Measurements from ENCODE around the gene SAA1.
"Not testable (repeated sequence)": the region's sequence is repeated elsewhere in the genome, so short reads cannot be mapped to it uniquely, and the experiment has no call there.

Gene SAA1

DNA sequence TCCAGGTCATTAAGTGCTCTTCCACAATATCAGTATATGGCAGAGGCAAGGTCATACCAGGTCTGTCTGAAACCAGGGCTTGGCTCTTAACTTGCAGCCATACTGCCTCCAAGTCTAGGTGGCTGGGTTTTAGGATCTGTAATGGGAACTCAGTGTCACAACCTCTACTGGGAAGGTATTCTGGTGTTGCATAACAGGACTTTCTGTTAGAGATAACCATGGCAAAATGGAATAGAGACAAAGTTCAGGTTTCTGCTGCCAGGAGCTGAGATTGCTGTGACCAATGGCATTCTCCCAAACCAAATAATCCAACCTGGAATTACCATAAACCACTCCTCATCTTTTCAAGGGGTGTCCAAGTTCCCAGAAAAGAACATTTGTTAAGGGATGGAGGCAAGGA, 6.8 kb upstream of the SAA1 start:
- DNase-seq (ENCODE audit: low spot score) = no peak

DNA sequence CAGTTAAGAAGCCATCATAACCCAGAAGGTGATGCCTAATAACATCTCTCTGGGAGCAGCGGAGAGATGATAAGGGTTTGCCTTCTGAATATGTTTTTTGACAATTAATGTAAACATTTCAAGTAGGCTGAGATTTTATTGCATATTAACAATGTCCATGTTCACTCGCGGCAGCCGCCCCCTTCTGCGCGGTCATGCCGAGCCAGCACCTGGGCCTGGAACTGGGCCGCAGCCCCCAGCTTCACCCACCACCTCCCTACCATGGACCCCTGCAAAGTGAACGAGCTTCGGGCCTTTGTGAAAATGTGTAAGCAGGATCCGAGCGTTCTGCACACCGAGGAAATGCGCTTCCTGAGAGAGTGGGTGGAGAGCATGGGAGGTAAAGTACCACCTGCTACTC, 4.3 kb upstream of the SAA1 start:
- no peak for DNase-seq (ENCODE audit: low spot score)

DNA sequence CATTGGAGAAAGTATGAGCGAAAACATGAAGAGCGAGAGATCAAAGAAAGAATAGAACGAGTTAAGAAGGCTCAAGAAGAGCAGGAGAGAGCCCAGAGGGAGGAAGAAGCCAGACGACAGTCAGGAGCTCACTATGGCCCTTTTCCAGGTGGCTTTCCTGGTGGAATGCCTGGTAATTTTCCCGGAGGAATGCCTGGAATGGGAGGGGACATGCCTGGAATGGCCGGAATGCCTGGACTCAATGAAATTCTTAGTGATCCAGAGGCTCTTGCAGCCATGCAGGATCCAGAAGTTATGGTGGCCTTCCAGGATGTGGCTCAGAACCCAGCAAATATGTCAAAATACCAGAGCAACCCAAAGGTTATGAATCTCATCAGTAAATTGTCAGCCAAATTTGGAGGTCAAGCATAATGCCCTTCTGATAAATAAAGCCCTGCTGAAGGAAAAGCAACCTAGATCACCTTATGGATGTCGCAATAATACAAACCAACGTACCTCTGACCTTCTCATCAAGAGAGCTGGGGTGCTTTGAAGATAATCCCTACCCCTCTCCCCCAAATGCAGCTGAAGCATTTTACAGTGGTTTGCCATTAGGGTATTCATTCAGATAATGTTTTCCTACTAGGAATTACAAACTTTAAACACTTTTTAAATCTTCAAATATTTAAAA, 3.2 kb upstream of the SAA1 start:
- not testable (repeated sequence) for DNase-seq (ENCODE audit: low spot score)

DNA sequence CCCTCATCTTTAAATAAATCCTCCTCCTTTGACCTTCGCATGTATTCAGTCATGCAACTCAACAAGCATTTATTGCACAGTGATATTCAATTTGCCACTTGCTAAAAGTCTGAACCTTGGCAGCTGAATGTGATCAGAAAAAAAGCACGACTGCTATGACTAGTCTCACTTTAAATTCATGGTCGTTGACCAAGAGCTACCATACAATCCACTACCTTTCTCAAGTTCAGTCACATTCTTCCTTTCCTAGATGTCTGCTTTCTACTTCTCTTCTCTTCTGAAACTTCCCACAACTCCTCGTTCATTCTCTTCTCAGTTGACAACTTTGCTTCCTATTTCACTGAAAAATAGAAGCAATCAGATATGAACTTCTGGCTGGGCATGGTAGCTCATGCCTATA, 2.0 kb upstream of the SAA1 start:
- DNase-seq (ENCODE audit: low spot score) = no peak

DNA sequence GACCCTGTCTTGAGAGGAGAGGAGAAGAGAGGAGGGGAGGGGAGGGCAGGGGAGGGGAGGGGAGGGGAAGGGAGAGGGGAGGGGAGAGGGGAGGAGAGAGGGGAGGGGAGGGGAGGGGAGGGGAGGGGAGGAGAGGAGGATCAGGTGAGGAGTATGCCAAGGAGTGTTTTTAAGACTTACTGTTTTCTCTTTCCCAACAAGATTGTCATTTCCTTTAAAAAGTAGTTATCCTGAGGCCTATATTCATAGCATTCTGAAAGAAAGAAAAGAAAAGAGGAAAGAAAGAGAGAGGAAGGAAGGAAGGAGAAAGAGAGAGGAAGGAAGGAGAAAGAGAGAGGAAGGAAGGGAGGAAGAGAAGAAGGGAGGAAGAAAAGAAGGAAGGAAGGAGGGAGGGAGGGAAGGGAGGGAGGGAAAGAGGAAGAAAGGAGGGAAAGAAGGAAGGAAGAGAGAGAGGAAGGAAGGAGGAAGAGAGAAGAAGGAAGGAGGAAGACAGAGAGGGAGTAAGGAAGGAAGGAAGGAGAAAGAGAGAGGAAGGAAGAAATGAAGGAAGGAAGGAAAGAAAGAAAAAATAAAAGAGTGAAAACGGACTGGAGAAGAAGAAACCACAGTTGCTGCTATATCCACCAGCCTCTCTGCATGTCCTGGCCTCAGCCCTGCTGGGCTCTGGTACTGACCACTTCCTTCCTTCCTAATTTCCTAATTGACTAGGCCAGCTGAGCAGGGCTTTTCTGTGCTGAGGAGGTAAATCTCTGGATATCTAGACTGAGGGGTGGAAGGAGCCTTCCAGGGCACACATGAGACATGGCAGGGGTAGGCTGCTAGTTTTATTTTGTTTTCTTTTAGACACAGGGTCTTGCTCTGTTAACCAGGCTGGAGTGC, 1.1 kb upstream of the SAA1 start:
- no peak for DNase-seq (ENCODE audit: low spot score)

DNA sequence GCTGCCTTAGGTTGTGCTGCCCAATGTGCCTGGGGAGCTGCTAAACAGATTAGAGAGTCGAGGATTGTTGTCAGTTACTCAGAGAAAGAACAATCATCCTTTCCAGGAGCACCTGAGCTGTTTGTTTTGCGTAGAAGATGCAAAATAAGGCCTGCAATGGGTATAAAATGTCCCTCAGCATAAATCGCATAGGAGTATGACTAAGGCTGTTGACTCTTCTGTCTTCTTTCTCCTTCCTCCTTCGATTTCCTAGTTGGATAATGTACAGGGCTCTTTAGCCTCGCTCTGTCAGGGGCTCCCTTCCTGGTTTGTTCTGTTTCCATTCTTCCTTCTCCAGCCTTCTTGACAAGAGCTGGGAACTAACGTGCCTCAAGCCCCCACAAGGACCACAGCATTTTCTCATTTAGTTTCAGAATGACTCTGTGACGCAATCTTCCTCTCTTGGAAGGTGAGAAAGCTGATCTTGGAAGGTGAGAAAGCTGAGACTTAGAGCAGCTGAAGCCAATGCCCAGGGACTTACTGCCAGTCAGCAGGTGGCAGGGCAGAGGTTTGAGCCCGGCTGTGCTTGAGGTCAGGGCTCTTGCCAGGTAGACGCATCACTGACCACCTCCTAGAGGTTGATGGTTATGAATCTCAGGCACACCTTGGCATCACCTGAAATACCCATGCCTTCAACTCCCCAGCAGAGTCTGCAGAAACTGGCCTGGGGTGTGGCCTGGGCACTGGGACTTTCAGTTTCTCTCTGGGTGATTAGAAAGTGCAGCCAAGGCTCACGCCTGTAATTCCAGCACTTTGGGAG, 1.5 kb downstream of the SAA1 start:
- DNase-seq (ENCODE audit: low spot score) = not testable (repeated sequence)

DNA sequence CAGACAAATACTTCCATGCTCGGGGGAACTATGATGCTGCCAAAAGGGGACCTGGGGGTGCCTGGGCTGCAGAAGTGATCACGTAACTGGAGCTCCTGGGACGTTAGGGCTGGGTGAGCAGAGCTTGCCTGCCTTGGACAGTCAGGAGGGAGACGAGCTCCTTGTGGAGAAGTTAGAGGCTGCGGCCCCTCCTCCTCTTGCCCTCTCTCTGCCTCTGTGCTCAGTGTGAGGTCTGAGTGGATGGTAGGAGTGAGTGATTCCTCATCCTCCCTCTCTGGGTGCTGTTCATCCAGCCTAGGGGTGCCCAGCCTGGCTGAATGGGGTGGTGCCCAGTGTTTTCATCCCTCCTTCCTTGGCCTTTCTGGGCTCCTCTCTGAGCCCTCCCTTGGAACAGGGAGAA, 3.2 kb downstream of the SAA1 start:
- DNase-seq (ENCODE audit: low spot score) = not testable (repeated sequence)

DNA sequence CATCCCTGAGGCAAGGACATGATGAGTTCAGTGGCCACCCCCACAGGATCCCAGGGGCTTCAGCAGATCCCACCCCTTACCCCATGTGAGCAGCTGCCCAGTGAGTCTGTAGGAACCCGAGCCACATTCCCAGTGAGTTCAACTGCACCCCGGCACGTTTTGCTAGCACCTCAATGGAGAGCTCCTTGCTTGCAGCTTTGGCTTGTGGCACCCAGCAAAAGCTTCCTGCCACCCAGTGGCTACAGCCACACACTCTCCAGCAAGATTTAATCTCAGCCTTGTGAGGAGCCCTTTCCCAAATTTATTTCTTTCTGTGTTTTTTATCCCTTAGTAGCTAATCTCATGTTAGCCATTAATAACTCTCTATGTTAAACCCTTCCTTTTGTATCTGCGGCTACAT, 4.0 kb downstream of the SAA1 start:
- no peak for DNase-seq (ENCODE audit: low spot score)

DNA sequence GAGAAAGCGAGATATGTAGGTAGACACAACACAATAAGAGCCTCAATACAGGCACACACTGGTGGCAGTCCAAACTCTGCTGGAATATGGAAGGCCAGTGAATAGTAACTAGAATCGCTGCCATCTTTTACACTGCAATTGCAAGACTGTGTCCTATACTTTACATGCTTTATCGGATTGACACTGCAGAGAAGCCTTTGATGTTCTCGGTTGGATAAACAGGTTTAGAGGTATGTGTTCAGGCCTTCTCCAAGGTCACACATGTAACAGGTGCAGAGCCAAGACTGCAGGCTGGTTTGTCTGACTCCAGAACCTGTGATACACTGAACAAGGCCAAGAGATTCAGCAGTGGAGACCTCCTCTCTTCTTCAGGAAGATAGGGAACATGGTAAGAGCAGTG, 5.1 kb downstream of the SAA1 start:
- DNase-seq (ENCODE audit: low spot score) = no peak

DNA sequence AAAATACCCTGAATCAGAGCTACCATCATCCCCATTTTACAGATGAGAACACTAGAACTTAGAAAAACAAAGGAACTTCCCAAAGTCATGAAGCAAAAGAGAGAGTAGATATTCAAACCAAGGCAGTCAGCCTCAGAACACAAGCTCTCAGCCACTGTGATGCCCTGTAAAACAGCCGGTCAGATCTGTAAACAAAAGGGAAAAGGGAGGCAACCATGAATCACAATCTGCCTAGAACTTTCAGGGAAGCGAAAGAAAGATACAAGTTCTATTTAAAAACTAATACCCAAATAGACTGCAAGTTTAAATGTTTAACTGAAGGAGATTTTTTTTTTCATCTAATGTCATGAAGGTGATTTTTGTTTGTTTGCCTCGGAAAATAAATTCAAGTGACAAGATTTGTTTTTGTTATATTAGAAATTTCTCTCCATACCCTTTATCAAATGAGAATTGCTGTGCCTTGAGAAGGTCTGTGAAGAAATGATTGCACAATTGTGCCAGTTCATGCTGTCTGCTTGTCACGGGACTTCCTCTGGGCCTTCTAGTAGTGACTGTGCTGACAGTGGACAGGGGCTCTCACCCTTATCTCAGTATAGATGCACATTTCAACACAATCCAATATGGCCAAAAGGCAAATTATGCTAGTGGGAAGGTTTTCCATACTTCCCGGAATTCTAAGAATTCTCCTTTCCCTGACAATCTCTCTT, 11.7 kb downstream of the SAA1 start:
- DNase-seq (ENCODE audit: low spot score) = peak; percentile 22

DNA sequence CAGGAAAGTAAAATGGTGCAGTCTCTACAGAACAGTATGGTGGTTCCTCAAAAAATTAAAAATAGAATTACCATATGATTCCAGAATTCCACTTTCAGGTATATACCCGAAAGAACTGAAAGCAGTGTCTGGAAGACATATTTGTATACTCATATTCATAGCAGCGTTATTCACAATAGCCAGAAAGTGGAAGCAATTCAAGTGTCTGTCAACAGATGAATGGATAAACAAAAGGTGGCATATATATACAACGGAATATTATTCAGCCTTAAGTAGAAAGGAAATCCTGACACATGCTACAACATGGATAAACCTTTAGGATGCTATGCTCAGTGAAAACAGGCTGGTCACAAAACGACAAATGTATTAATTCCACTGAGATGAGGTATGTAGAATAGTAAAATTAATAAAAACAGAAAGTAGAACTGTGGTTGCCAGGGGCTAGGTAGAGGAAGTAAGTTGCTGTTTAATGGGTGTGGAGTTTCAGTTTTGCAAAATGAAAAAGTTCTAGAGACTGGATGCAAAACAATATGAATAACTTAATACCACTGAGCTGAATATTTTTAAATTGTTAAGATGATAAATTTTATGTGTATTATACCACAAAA, 14.5 kb downstream of the SAA1 start:
- no peak for DNase-seq (ENCODE audit: low spot score)

DNA sequence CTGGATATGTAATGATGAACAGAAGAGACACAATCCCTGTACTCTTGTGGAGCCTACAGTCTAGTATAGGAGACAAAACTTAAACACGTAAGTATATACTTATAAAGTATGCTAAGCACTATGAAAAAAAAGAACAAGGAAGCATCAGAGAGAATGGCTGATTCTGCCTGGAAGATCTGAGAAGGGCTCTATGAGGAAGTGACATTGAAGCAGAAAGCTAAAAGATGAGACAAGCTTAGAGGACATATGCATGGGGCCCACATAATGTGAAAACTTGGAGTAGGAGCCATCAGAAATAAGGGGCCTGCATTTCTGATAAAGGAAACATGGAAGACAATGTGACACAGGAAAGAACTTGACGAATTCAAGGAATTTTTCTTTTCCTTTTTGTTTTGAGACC, 16.6 kb downstream of the SAA1 start:
- DNase-seq (ENCODE audit: low spot score) = no peak

DNA sequence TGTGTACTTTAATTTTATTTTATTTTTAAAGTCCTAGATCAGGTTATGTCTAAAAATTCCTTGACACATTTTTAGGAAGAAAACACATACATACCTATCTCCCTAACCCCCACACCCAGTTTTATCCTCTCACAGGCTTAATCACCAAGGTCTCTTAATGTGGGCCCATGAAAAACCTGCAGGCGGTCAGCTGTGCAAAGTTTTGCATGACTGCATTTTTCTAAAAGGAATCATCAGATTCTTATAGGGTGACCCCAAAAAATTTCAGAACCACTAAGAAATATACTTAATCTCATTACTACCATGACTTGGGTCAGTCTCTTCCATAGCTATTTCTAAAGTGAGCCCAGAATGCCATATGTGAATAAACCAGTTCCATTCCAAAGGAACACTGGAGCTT, 19.8 kb downstream of the SAA1 start:
- DNase-seq (ENCODE audit: low spot score) = no peak

DNA sequence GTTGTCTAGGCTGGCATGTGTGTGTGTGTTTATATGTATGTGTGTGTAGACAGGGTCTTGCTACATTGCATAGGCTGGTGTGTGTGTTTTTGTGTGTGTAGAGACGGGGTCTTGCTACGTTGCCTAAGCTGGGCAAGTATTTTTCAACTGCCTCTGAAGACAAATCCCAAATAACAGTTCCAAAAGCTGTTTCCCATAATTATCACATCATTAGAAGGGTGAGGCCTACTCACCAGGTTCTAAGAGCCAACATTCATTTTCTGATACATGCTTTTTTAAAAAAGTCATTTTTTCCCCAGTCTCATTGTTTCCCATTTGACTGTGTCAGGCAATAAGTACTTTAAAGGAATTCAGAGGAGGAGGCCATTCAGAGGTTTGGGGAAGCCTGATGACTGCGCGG, 22.8 kb downstream of the SAA1 start:
- no peak for DNase-seq (ENCODE audit: low spot score)

DNA sequence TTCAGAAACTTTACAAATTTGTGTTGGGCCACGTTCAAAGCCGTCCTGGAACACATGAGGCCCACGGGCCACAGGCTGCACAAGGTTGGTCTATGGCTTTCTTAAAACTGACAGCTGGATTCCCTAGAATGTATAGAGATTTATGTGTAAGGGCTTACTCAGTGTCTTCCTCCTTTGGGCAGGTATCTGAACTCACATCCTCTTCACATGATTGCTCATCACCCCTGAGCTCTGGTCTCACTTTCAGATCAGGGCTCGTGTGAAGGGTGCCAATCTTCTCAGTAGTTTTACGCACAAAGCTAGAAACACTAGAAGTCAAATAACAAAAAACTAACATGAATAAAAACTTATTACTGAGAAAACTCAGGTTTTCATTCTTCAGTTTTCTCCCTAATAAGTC, 28.8 kb downstream of the SAA1 start:
- DNase-seq (ENCODE audit: low spot score) = no peak

DNA sequence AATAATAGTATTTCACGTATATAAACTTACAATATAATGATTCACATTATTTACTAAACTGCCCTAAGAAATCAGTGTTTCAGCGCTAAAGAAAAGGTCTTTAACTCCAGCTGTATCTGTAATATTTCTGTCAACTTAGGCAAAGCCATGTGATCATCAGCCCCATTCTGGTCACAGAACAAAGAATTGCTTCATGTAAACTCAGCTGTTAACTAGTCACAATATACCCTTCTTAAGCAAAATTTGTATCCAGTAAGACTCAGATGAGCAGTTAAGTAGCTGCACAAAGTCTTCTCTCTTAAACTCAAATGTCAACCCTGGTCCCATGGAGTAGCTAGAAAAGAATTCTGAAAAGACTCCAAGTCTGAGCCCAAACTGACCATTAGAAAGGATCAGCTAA, 29.3 kb downstream of the SAA1 start:
- peak; percentile 9 for DNase-seq (ENCODE audit: low spot score)

DNA sequence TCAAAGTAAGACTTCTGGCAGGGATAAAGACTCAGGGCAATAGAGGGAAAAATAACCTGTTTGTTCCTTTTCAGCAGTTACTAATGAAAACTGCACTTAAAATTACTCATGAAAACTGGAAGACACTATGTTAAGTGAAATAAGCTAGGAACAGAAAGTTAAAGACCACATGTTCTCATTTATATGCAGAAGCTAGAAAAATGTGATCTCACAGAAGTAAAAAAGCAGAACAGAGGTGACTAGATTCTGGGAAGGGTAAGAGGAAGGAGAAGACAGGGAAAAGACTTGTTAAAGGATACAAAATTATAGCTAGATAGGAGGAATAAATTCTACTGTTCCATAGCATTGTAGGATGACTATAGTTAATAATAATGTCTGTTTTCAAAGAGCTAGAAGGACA, 33.7 kb downstream of the SAA1 start:
- no peak for DNase-seq (ENCODE audit: low spot score)

DNA sequence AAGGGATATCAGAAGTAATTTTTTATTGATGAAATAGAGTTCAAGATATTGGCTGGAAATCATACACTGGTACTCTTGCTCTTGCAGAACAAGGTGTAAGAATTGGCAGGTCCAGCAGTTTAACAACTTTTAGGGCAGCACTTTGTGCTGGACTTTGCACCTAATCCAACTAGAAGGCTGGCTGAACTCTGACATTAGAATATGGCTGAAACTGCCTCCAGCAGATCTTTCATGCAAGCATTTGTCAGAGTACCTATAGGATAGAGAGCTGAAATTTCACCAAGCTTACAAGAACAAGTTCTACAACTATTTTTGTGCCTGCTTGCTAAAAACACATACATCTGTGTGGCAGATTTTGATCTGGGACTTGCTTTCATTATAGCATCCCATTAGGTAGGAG, 38.7 kb downstream of the SAA1 start:
- DNase-seq (ENCODE audit: low spot score) = no peak

DNA sequence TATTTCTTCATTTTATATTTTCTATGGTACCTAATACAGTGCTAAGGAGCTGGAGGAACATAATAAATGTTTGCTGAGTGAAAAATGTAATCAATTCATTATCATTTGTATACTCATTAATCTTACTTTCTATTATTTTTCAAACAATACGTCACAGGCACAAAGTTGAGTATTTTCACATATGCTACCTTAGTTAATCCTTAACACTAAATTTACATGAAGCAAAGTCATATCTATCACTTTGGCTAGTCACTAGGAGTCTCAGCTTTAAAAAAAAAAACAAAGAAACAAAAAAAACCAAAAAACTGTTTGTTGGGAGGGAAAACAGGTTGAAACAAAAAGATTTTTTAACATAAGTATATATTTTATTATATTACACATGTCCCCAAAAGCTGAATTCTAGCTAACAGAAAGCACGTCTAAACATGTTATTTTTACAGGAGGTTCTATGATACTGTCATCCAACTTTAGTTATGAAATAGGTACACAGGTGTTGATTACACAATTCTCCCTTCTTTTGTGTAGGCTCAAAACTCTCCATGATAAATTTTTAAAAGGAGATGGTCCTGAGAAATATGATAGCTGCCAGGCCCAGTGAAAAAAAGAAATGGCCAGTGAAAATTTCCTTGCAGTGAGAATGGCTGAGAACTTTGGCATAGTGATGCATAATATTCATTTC, 41.5 kb downstream of the SAA1 start:
- DNase-seq (ENCODE audit: low spot score) = no peak

DNA sequence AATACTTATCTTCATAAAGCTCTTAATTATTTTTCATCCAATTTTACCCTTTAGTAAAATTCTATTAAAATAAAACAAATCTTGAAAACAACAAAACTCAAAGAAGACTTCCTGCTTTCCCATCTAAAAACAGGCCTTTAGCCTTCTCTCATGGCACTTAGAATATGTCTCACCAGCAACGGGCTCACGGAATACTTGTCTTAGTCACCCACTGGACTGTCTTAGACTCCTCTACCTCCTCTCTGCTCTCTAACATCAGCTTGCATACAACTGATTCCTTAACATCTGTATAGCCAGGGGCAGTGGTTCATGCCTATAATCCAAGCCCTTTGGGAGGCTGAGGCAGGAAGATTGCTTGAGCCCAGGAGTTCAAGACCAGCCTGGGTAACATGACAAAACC, 42.2 kb downstream of the SAA1 start:
- no peak for DNase-seq (ENCODE audit: low spot score)

DNA sequence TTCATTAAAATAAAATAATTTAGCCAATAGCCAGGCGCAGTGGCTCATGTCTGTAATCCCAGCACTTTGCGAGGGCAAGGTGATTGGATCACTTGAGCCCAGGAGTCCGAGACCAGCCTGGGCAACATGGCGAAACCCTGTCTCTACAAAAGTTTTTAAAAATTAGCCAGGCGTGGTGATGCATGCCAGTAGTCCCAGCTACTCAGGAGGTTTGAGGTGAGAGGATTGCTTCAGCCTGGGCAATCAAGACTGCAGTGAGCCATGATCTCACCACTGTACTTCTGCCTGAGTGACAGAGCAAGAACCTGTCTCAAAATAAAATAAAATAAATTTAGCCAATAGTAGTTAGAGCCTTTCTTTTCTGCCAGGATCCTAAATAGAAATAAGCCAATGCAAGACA, 43.6 kb downstream of the SAA1 start:
- DNase-seq (ENCODE audit: low spot score) = no peak

Measured in putamen (tissue), 1 donor.